Activated CD4-positive, alpha-beta T cell treated with anti-CD3 and anti-CD28 coated beads, Interleukin-2, Interleukin-4, amounts not matched to agents 100 ng/mL and 50 ng/mL, durations not matched to agents 16 hours and 8 hours (primary cell): ENCODE results near the gene NCOA3.
A peak's percentile ranks its signal among the peaks of the same experiment; 100 is the strongest.

Source experiments
- DNase-seq: peaks from one replicate; pipeline ENCODE4 v3.0.0-alpha.2; 2020; ENCODE audit warnings: low spot score

Gene NCOA3

GRCh38 chr20:47667086-47667485 lies 165.4 kb downstream of the NCOA3 start:
- DNase-seq, result no peak

- DNase-seq, result no peak
These were observed 166.0 kb downstream of the NCOA3 start for GRCh38 chr20:47667531-47668312.

GRCh38 chr20:47668313-47669151 lies 166.8 kb downstream of the NCOA3 start:
- no peak for DNase-seq

GRCh38 chr20:47669152-47669425 lies 167.4 kb downstream of the NCOA3 start:
- no peak for DNase-seq

GRCh38 chr20:47669489-47669888 lies 167.8 kb downstream of the NCOA3 start:
- DNase-seq, result no peak

- DNase-seq, result no peak
These were observed 168.5 kb downstream of the NCOA3 start for GRCh38 chr20:47669927-47670890.

GRCh38 chr20:47670913-47671312 lies 169.2 kb downstream of the NCOA3 start:
- no peak for DNase-seq

- DNase-seq, result no peak
These were observed 170.5 kb downstream of the NCOA3 start for GRCh38 chr20:47672166-47672565.

GRCh38 chr20:47672886-47673670 lies 171.4 kb downstream of the NCOA3 start:
- no peak for DNase-seq

GRCh38 chr20:47673671-47673955 lies 171.9 kb downstream of the NCOA3 start:
- DNase-seq, result no peak

- no peak for DNase-seq
These were observed 172.5 kb downstream of the NCOA3 start for GRCh38 chr20:47674145-47674544.

GRCh38 chr20:47674686-47675085 lies 173.0 kb downstream of the NCOA3 start:
- DNase-seq, result no peak

- DNase-seq, result no peak
These were observed 173.8 kb downstream of the NCOA3 start for GRCh38 chr20:47675190-47676142.

- no peak for DNase-seq
These were observed 174.6 kb downstream of the NCOA3 start for GRCh38 chr20:47676219-47676721.

- DNase-seq, result no peak
These were observed 175.4 kb downstream of the NCOA3 start for GRCh38 chr20:47676912-47677634.

- DNase-seq, result peak; percentile 58
These were observed 176.2 kb downstream of the NCOA3 start for GRCh38 chr20:47677635-47678453.

- no peak for DNase-seq
These were observed 176.8 kb downstream of the NCOA3 start for GRCh38 chr20:47678536-47678935.

GRCh38 chr20:47679462-47679861 lies 177.8 kb downstream of the NCOA3 start:
- no peak for DNase-seq
